Cardiac fibroblast (primary cell): ENCODE results near the gene CYFIP1.
A peak's percentile ranks its signal among the peaks of the same experiment; 100 is the strongest.

Experiments used
- DNase-seq, 2 donors: peaks; one replicate each; pipeline versions ENCODE4 v3.0.0 to v3.0.0-alpha.2; 2010; ENCODE audit warnings: low read depth in 2 of 2
- H3K4me3 ChIP-seq, 2 donors: replicated peaks in 1 of 2; 1 replicate in 1 of 2; 2 replicates in 1 of 2; pipeline ENCODE4 v1.5.1; 2011; ENCODE audit warnings: low read depth in 2 of 2, low read length in 2 of 2, mild to moderate bottlenecking in 2 of 2, moderate library complexity in 1 of 2
- TF ChIP-seq, protein P1 (sequence below): IDR thresholded peaks from one replicate; pipeline ENCODE4 v1.5.1; 2011; ENCODE audit warnings: low read depth, mild to moderate bottlenecking, low read length, inconsistent platforms

The CYFIP1 gene

DNA sequence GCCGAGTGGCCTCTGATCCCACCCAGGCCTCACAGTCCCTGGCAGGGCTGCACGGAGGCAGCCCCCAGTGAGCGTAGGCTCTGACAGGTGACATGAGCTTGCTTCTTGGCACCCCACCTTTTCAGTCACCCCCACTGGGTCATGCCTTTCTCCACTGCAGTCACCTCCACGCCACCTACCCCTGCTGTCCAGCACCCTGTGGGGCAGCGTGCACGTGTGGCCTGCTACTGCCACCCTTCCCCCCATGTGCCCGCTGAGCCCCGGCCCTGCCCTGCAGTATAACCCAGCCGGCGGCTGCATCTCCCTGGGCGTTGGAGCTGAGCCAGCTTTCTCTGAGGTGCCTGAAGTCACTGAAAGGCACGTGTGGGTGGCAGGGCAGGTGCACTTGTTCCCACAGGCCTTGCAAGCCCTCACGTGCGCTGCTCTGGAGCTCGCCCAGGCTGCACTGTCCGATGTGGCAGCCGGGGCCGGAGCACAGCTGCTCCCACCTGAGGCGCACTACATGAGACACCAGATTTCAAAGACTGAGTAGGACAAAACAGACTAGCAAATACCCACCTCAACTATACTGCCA, 76.1 kb downstream of the CYFIP1 start:
- no peak for DNase-seq
- TF ChIP-seq, protein P1, sequence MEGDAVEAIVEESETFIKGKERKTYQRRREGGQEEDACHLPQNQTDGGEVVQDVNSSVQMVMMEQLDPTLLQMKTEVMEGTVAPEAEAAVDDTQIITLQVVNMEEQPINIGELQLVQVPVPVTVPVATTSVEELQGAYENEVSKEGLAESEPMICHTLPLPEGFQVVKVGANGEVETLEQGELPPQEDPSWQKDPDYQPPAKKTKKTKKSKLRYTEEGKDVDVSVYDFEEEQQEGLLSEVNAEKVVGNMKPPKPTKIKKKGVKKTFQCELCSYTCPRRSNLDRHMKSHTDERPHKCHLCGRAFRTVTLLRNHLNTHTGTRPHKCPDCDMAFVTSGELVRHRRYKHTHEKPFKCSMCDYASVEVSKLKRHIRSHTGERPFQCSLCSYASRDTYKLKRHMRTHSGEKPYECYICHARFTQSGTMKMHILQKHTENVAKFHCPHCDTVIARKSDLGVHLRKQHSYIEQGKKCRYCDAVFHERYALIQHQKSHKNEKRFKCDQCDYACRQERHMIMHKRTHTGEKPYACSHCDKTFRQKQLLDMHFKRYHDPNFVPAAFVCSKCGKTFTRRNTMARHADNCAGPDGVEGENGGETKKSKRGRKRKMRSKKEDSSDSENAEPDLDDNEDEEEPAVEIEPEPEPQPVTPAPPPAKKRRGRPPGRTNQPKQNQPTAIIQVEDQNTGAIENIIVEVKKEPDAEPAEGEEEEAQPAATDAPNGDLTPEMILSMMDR: no peak
- no peak overlapping the region for H3K4me3 ChIP-seq

DNA sequence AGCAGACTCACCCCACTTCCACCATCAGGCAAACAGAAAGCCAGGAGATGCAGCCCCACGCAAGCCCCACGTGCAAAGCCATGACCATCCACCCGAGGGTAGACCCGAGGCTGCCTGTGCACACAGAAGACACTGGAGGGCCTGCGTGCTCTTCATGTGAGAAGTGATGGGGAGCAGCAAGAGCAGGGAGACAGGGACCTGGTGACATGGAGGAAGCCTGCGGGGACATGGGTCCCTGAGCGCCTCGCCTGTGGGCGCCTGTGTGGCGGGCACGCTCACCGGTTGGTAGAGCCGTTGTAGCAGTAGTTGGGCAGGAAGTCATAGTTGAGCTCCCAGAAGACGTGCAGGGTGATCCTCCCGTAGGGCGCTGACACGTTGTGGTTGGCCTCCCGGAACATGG, 76.7 kb downstream of the CYFIP1 start:
- DNase-seq: no peak
- TF ChIP-seq, protein P1: no peak
- no peak overlapping the region for H3K4me3 ChIP-seq

DNA sequence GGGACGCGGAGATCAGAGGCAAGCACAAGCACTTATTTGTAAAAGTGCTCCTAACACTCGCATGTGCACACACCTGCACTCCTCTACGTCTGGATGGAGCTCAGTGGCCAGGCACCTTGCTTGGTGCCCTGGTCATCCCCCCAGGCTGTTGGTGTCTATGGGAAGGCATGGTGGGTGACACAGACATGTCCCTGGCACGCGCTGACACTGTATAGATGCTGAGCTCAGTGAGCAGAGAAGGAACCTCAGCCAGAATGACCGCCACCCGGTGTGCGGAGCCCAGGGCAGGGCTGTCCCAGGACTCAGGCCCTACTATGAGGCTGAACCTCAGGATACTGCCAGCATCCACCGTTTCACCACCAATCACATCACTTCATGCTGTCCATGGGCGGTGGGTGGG, 77.2 kb downstream of the CYFIP1 start:
- DNase-seq: no peak
- H3K4me3 ChIP-seq: no peak overlapping the region
- TF ChIP-seq, protein P1: no peak

DNA sequence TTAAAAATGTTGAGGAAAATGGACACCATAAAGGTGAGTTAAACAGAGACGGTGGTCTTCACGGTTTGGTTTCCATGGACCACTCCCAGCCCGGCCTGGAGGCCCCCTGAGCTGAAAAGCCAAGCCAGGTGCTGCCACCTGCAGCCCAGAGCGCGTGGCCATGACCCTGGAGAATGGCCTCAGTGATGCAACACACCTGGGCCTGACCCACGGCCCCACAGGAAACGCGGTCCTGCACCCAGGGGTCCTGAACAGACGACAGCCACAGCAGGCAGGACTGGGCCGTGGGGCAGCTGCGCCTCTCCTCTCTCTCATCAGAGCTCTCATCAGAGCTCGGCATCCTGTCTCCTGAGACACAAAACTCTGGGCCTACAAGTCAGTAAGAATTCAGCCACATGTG, 77.6 kb downstream of the CYFIP1 start:
- TF ChIP-seq, protein P1: no peak
- no peak overlapping the region for H3K4me3 ChIP-seq
- no peak for DNase-seq

DNA sequence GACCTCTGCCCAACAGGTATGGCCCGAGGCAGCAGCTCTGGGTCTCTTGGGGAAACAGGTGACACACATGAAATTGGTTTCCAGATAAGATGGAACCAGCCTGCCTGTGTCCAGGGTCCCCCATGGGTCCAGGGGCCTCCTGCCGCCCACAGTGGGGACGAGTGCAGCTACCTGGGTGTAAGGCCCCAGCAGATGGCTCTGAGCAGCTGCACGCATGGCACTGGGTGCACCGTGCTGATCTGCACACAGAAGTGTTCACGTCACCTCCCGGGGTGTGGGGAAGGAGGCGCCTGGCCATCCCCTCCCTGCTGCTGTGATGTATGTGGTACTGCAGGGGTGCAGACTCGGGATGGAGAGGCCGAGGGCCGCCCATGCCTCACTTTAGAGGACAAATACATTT, 78.1 kb downstream of the CYFIP1 start:
- no peak overlapping the region for H3K4me3 ChIP-seq
- no peak for DNase-seq
- TF ChIP-seq, protein P1: no peak

DNA sequence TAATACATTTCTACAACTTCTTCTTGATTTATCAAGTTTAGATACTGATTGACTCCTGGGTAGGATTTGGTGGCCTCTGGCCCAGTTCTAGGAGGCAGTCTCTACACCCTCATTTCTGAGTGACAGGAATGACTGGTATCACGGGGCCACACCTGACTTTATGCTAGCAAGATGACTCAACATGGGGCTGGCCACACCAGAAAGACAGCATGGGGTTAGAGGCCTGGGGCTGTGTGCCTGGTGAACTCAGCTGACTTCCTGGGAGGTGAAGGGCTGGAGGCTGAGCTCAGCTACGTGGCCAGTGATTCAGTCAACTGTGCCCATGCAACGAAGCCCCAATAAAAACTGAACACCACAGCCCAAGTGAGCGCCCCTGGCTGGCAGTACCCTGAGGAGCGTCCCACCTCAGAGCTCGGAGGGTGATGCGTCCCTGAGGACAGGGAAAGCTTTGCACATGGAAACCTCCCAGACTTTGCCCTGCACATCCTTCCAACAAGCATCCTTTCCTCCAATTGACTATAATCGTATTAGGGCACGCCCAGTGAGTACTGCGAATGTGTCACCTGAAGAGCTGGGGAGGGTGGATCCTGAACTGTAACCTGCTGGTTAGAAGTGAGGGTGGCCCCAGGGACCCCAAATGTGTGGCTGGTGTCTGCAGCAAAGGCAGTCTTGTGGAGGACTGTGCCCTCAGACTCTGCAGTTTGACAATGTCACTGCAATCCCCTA, 84.5 kb downstream of the CYFIP1 start:
- no peak overlapping the region for H3K4me3 ChIP-seq
- peak in 1 of 2 donors; percentile 49 for DNase-seq
- TF ChIP-seq, protein P1: no peak
